ENCODE measurements around the gene USP1. TPM values are rescaled to one million over a fixed set of nuclear protein-coding genes. Genes with fewer than 3 reads are reported as not detected.

USP1 gene
- total RNA-seq, 1 experiment from 2014 or later: 75.0 TPM

- DNase-seq (ENCODE audit: low read depth): no peak
Measured at GRCh38 chr1:62484824-62485468, 48.1 kb downstream of the USP1 start.

- DNase-seq (ENCODE audit: low read depth): no peak
Measured at GRCh38 chr1:62487956-62488355, 51.1 kb downstream of the USP1 start.

- DNase-seq (ENCODE audit: low read depth): no peak
Measured at GRCh38 chr1:62492521-62492920, 55.7 kb downstream of the USP1 start.

GRCh38 chr1:62493656-62494055 is 56.8 kb downstream of the USP1 start:
- DNase-seq (ENCODE audit: low read depth): no peak

GRCh38 chr1:62494137-62494536 is 57.3 kb downstream of the USP1 start:
- DNase-seq (ENCODE audit: low read depth): no peak

GRCh38 chr1:62500210-62500609 is 63.4 kb downstream of the USP1 start:
- DNase-seq (ENCODE audit: low read depth): no peak

Other genes starting within 250 kb of the USP1 start
- gene L1TD1, start 242.2 kb upstream of the USP1 start, total RNA-seq (2014; rRNA removed; shearing (Covaris generic)): not detected in 2 replicates
- 0.03 TPM in 1 of 2 replicates, not detected in the other for gene KANK4, start 117.6 kb upstream of the USP1 start, total RNA-seq (2014; rRNA removed; shearing (Covaris generic))
- not detected in 2 replicates for gene ANGPTL3, start 160.5 kb downstream of the USP1 start, total RNA-seq (2014; rRNA removed; shearing (Covaris generic))